ENCODE measurements around the gene ZSWIM1. TPM values are rescaled to one million over a fixed set of nuclear protein-coding genes. Genes with fewer than 3 reads are reported as not detected.
A peak's percentile ranks its signal among the peaks of the same experiment; 100 is the strongest.

ZSWIM1 gene
- total and polyA plus RNA-seq, 2 donors (not counting 1 experiment from before 2014, with no cell fraction given): 5.4 to 15.7 TPM

DNA sequence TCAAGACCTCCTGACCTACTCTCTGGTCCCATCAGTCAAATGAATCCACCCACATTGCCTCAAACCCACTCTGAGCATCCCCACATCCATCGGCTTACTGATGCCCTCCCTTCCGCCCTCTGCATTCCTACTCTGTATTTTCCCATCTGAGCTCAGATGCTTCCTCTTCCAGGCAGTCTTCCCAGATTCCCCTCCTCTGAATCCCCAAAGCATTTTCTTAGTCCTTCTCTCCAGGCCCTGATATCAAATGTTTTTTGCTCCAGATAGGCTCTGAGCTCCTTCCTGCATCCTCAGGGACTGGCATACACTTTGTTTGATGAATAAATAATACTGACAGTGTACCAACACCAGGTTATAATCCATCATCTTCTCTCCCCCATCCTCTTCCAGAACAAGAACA is 27.1 kb downstream of the ZSWIM1 start:
- peaks cover 6% of the 10 kb centered on the region for H3K27me3 Mint-ChIP-seq
- H3K4me3 ChIP-seq (ENCODE audit: control extremely low read depth in 1 of 5, extremely low read depth in 1 of 5, insufficient read depth in 1 of 5, low read depth in 2 of 5, low read length in 4 of 5): no peak overlapping the region
- TF ChIP-seq, protein P1, sequence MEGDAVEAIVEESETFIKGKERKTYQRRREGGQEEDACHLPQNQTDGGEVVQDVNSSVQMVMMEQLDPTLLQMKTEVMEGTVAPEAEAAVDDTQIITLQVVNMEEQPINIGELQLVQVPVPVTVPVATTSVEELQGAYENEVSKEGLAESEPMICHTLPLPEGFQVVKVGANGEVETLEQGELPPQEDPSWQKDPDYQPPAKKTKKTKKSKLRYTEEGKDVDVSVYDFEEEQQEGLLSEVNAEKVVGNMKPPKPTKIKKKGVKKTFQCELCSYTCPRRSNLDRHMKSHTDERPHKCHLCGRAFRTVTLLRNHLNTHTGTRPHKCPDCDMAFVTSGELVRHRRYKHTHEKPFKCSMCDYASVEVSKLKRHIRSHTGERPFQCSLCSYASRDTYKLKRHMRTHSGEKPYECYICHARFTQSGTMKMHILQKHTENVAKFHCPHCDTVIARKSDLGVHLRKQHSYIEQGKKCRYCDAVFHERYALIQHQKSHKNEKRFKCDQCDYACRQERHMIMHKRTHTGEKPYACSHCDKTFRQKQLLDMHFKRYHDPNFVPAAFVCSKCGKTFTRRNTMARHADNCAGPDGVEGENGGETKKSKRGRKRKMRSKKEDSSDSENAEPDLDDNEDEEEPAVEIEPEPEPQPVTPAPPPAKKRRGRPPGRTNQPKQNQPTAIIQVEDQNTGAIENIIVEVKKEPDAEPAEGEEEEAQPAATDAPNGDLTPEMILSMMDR (IDR thresholded peaks at IDR 0.05): no peak
- no peak for TF ChIP-seq EZH2 (IDR thresholded peaks at IDR 0.05; ENCODE audit: borderline replicate concordance, insufficient read depth, low read depth, low read length, poor library complexity, severe bottlenecking)
- no peaks in the 10 kb centered on the region for H3K9me3 Mint-ChIP-seq (ENCODE audit: insufficient read depth)
- peaks cover 0 to 15% (median 6%) of the 10 kb centered on the region in 4 experiments for H3K27me3 ChIP-seq (replicated peaks in 1 of 4; ENCODE audit: control extremely low read depth in 1 of 4, control insufficient read depth in 3 of 4, insufficient read depth in 4 of 4, low read length in 3 of 4)
- H3K27ac Mint-ChIP-seq: peak overlapping the region; percentile 46
- no peak overlapping the region for H3K9ac ChIP-seq (ENCODE audit: low read length)
- intact Hi-C loops (cut with micrococcal nuclease): no loop called here
- H3K79me2 ChIP-seq (ENCODE audit: control insufficient read depth, insufficient read depth, low read length): no peaks in the 10 kb centered on the region
- no peaks in the 10 kb centered on the region for H4K20me1 ChIP-seq (ENCODE audit: control insufficient read depth, insufficient read depth, low read length, poor library complexity, severe bottlenecking)
- ATAC-seq (ENCODE audit: low read depth) (no peak), DNase-seq (no peak)
- H3K4me1 Mint-ChIP-seq: peaks cover 23% of the 10 kb centered on the region
- H3K4me2 ChIP-seq (replicated peaks; ENCODE audit: low read depth, low read length, poor library complexity, severe bottlenecking): no peak overlapping the region
- ChIA-PET CTCF (no interaction called here), POLR2A (no interaction called here)
- no peaks in the 10 kb centered on the region for H3K36me3 ChIP-seq (replicated peaks in 1 of 2; ENCODE audit: control extremely low read depth in 1 of 2, control insufficient read depth in 1 of 2, extremely low read depth in 1 of 2, insufficient read depth in 2 of 2, low read length in 1 of 2)
- H3K4me3 Mint-ChIP-seq: no peak overlapping the region
- H2AFZ ChIP-seq (ENCODE audit: insufficient read depth, low read depth, low read length, poor library complexity, severe bottlenecking): no peak overlapping the region
- peaks cover 0 to 11% (median 0%) of the 10 kb centered on the region in 3 donors for H3K9me3 ChIP-seq (ENCODE audit: control extremely low read depth in 1 of 3, control insufficient read depth in 2 of 3, insufficient read depth in 1 of 3, low read length in 2 of 3)
- 96% methylated on average over 2 of the region's 2 CpGs for WGBS (ENCODE audit: insufficient coverage)
- no peak overlapping the region for H3K27ac ChIP-seq (ENCODE audit: low read length in 2 of 2)
- H3K4me1 ChIP-seq (ENCODE audit: control insufficient read depth in 2 of 2, insufficient read depth in 2 of 2, low read length in 2 of 2): peaks cover 14 to 22% of the 10 kb centered on the region in 2 donors

DNA sequence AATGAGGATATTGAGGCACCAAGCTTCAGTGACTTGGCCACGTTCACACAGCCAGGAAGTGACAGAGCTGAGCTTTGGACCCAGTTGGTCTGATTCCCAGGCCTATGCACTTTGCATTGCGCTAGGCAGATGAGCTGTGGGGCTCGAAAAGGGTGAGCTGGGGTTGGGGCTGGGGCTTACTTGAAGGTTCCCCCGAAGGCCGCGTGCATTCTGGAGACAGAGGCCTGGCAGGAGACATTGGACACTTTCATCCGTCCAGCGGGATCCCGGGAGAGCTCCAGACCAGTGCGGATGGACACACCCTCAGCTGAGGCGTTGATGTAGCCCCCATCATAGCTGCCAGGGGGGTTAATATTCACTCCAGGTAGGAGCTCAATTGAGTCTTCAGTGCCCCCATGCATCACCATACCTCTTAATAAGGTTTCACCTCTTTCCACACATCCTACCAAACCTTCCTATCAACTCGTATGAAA is 28.3 kb downstream of the ZSWIM1 start:
- Histone ChIP-seq H3K4me2 (replicated peaks; ENCODE audit: low read depth, low read length, poor library complexity, severe bottlenecking) (no peak overlapping the region), H3K36me3 (replicated peaks in 1 of 2; ENCODE audit: control extremely low read depth in 1 of 2, control insufficient read depth in 1 of 2, extremely low read depth in 1 of 2, insufficient read depth in 2 of 2, low read length in 1 of 2) (no peaks in the 10 kb centered on the region), H3K9me3 (ENCODE audit: control extremely low read depth in 1 of 3, control insufficient read depth in 2 of 3, insufficient read depth in 1 of 3, low read length in 2 of 3) (peaks cover 0 to 11% (median 0%) of the 10 kb centered on the region in 3 donors), H2AFZ (ENCODE audit: insufficient read depth, low read depth, low read length, poor library complexity, severe bottlenecking) (no peak overlapping the region), H3K9ac (ENCODE audit: low read length) (no peak overlapping the region), H3K4me3 (ENCODE audit: control extremely low read depth in 1 of 5, extremely low read depth in 1 of 5, insufficient read depth in 1 of 5, low read depth in 2 of 5, low read length in 4 of 5) (no peak overlapping the region), H3K27ac (ENCODE audit: low read length in 2 of 2) (no peak overlapping the region), H3K4me1 (ENCODE audit: control insufficient read depth in 2 of 2, insufficient read depth in 2 of 2, low read length in 2 of 2) (peaks cover 14 to 22% of the 10 kb centered on the region in 2 donors), H4K20me1 (ENCODE audit: control insufficient read depth, insufficient read depth, low read length, poor library complexity, severe bottlenecking) (no peaks in the 10 kb centered on the region), H3K27me3 (replicated peaks in 1 of 4; ENCODE audit: control extremely low read depth in 1 of 4, control insufficient read depth in 3 of 4, insufficient read depth in 4 of 4, low read length in 3 of 4) (peaks cover 0 to 15% (median 7%) of the 10 kb centered on the region in 4 experiments), H3K79me2 (ENCODE audit: control insufficient read depth, insufficient read depth, low read length) (no peaks in the 10 kb centered on the region)
- no peaks in the 10 kb centered on the region for H3K9me3 Mint-ChIP-seq (ENCODE audit: insufficient read depth)
- 98% methylated on average over 10 of the region's 12 CpGs for WGBS (ENCODE audit: insufficient coverage)
- H3K27ac Mint-ChIP-seq: peak overlapping the region; percentile 15
- POLR2A ChIA-PET: interaction anchor here (0.6 to 3.8 kb wide), 7 partner anchors 10 to 48 kb away, joined by 3 to 21 read pairs (median 4); partner anchors contain the start of genes CTSA, NEURL2 and PCIF1
- CTCF ChIA-PET: interaction anchor here (1.3 to 1.7 kb wide), 2 partner anchors 20 to 53 kb away, joined by 3 to 8 read pairs; no protein-coding TSS in a partner anchor
- no peak overlapping the region for H3K4me3 Mint-ChIP-seq
- intact Hi-C loops (cut with micrococcal nuclease): no loop called here
- peaks cover 7% of the 10 kb centered on the region for H3K27me3 Mint-ChIP-seq
- DNase-seq (no peak), ATAC-seq (ENCODE audit: low read depth) (no peak)
- H3K4me1 Mint-ChIP-seq: peaks cover 20% of the 10 kb centered on the region
- no peak for TF ChIP-seq EZH2 (IDR thresholded peaks at IDR 0.05; ENCODE audit: borderline replicate concordance, insufficient read depth, low read depth, low read length, poor library complexity, severe bottlenecking)
- TF ChIP-seq, protein P1 (IDR thresholded peaks at IDR 0.05): no peak
